HPDE6-E6E7 (cell line): ENCODE measurements around the gene GALNTL6.

Source experiments
- DNase-seq: peaks from one replicate; pipeline ENCODE4 v3.0.0; 2011; ENCODE audit warnings: missing footprints; ENCODE audit errors: extremely low spot score

Gene GALNTL6

DNA sequence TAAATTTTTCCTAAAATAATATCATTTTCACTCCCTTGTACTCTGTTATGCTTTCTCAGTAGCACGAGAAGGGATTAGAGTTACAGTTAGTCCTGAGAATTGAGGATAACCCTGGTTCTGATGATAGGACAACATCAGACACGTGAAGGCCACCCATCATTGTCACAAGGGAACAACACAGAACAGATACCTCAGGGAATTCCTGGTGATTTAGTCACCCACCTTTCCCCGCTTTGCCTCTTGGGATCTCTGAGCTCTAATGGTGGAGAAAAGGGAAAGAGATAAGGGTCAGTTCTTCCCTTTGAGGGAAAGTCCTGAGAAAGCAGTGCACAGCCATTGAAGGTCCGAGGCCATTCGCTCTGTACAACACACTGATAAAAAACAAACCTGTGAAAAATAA is 1243.1 kb downstream of the GALNTL6 start:
- DNase-seq, result no peak

DNA sequence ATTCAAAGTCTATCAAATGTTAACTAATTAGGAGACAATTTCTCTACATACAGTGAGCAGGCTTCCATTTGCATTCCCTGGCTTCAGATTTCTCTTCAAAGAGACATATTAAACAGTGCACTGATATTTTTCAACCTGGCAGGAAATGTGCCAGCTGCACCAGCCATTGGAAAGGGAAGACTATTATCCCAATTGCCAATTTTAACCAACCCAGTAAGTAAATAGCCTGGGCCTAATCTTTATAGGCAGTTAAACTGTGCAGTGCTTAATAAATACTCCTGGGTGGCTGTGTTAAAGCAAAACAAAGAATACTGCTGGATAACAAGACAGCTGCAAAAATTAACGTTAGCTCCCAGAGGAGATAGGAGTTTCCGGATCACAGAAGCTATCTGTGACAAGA is 1243.5 kb downstream of the GALNTL6 start:
- DNase-seq, result no peak

DNA sequence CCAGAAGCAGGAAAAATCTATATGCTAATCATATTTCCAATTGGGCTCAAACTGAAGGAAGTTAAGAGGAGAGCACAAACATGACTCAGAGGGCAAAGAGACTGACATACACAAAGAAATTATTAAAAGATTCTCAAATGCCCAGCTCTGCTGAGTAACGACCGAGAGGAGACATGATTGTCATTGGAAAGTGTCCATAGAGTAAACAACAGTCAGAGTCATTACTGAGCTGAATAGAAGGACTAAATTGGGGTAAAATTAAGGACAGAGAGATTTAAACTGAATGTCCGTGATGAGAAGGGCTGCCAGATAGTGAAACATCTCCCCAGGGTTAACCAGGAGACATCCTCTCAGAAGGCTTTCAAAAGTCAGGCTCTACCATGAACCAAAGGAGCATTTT is 1244.2 kb downstream of the GALNTL6 start:
- DNase-seq, result no peak

DNA sequence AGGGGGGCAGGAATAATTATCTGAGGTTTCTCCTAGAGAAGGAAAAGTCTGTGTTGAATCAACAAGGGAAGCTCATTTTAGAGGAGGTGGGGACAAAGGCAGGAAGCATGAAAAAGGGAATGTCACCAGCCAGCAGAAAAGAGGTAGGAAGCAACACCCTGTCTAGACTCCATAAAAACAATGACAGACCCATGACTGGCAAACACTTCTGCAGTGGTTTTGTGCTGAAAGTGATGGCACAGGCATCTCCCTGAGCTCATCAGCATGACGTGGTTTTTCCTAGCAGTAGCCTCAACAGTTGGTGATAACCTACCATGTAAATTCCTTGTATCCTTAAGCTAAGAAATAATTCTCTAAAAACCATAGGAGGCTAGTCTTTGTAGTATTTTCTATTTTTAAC is 1244.7 kb downstream of the GALNTL6 start:
- no peak for DNase-seq

DNA sequence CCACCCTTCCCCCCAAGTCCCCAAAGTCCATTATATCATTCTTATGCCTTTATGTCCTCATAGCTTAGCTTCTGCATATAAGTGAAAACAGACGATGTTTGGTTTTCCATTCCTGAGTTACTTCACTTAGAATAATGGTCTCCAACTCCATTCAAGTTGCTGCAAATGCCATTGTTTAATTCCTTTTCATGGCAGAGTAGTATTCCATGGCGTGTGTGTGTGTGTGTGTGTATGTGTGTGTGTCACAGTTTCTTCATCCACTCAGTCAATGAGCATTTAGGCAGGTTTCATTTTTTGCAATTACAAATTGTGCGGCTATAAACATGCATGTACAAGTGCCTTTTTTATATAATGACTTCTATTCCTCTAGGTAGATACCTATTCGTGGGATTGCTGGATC is 1248.0 kb downstream of the GALNTL6 start:
- no peak for DNase-seq

DNA sequence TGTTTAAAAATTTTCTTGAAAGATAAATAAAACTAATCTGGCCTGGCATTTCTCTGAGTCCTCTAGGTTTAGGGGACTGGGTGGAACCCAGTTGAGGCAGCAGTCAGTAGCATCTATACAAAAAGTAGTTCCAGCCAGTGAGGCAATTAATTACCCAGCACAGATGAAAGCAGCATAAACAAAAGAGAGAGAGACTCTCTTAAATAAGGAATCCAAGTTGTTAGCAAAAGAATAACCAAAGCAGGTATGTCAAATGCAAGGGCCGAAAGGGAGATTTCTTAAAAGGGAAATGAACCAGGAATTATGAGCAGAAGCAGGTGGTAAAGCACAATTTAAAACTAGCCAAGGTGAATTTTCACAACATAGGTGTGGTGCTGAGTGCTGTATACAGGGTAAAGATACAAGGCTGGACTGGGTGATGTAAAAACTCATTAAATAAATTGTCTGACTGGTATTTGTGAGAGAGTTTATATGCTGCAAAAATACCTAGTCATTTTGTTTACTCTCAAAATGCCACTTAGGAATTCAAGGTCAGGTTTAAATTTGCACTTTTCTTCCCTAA is 1260.8 kb downstream of the GALNTL6 start:
- no peak for DNase-seq

DNA sequence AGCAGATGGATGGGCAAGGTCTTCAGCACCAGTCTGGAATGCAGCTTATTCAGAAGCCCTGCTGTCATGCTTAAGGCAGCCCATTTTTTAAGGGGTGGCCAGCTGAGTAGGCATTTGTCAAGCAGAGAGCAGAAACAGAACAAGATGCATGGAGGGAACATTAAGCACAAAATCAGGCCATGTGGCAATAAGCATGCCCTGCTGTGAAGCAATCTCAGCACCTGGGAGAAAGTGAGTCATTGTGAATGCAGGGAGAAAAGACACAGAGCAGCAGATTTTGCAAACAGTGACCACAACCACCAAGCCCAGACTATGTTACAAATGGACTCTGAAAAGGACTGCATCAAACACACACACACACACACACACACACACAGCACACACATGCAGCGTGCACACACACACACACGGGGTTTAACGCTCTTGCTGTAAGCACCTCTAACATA is 1261.3 kb downstream of the GALNTL6 start:
- DNase-seq, result peak; percentile 87

DNA sequence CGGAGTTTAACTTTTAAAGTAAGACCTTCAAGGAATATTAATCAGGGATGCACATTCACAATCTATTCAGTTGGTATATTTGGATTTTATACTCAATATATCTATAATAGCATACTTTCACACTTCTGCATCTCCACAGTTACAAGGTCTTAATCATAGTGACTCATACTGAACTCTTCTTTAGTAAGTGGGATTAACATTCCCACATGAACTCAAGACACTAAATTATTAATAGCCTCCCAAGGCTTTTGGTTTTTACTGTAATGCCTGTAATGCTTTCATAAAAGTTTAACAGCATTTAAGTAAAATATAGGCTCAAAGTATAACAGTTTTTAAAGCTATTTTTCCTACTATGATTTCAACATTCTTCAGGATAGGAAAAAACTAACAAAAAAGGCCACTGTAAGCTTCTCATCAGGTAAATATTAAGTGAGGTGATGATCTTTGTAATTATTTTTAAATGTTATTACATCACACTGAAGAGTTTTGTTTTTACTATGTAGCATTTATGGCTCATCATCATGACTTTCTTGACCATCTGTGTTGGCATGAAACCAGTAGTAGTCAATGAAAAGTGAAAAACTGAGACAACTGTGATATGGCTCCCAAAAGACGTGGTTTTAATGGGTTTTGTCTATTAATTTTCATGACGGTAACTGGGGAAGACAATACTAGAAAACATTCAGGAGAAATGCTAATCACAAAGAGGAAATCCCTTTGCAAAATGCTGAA is 1263.9 kb downstream of the GALNTL6 start:
- DNase-seq, result peak; percentile 35

DNA sequence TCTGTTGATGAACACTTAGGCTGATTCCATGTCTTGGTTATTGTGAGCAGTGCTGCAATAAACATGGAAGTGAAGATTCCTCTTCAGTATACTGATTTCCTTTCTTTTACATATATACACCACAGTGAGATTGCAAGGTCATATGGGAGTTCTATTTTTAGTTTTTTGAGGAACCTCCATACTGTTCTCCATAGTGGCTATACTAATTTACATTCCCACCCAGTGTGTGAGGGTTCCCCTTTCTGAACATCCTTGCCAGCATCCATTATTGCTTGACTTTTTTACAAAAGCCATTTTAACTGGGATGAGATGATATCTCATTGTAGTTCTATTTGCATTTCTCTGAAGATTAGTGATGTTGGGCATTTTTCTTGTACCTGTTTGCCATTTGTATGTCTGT is 1274.9 kb downstream of the GALNTL6 start:
- no peak for DNase-seq
